ENCODE results near the gene SMIM33.
A peak's percentile ranks its signal among the peaks of the same experiment; 100 is the strongest.
"Not testable (repeated sequence)": the region's sequence is repeated elsewhere in the genome, so short reads cannot be mapped to it uniquely, and the experiment has no call there.

SMIM33 gene

GRCh38 chr5:139495638-139496435 is 25.0 kb downstream of the SMIM33 start:
- in situ Hi-C loops (cut with MboI; ENCODE audit: low sequenced_read_pairs, unreplicated experiment) = no loop called here
- no peak for TF ChIP-seq CTCF (IDR thresholded peaks at IDR 0.05; ENCODE audit: borderline replicate concordance, control extremely low read depth, extremely low read depth, insufficient read depth, missing control alignments)
- DNase-seq (ENCODE audit: low spot score) = no peak

GRCh38 chr5:139501381-139501780 is 30.6 kb downstream of the SMIM33 start:
- no peak for TF ChIP-seq CTCF (IDR thresholded peaks at IDR 0.05; ENCODE audit: borderline replicate concordance, control extremely low read depth, extremely low read depth, insufficient read depth, missing control alignments)
- no peak for DNase-seq (ENCODE audit: low spot score)
- in situ Hi-C loops (cut with MboI; ENCODE audit: low sequenced_read_pairs, unreplicated experiment) = no loop called here

GRCh38 chr5:139503036-139503817 is 32.4 kb downstream of the SMIM33 start:
- in situ Hi-C loops (cut with MboI; ENCODE audit: low sequenced_read_pairs, unreplicated experiment) = not testable (repeated sequence)

GRCh38 chr5:139503879-139504278 is 33.1 kb downstream of the SMIM33 start:
- DNase-seq (ENCODE audit: low spot score); in situ Hi-C loops (cut with MboI; ENCODE audit: low sequenced_read_pairs, unreplicated experiment): not testable (repeated sequence)

More at GRCh38 chr5:139503036-139503817, 32.4 kb downstream of the SMIM33 start:
- DNase-seq (ENCODE audit: low spot score) = not testable (repeated sequence)

GRCh38 chr5:139504722-139505121 is 33.9 kb downstream of the SMIM33 start:
- in situ Hi-C loops (cut with MboI; ENCODE audit: low sequenced_read_pairs, unreplicated experiment); DNase-seq (ENCODE audit: low spot score): not testable (repeated sequence)

GRCh38 chr5:139512786-139513390 is 42.1 kb downstream of the SMIM33 start:
- in situ Hi-C loops (cut with MboI; ENCODE audit: low sequenced_read_pairs, unreplicated experiment) = no loop called here
- DNase-seq (ENCODE audit: low spot score) = no peak
- no peak for TF ChIP-seq CTCF (IDR thresholded peaks at IDR 0.05; ENCODE audit: borderline replicate concordance, control extremely low read depth, extremely low read depth, insufficient read depth, missing control alignments)

- in situ Hi-C loops (cut with MboI; ENCODE audit: low sequenced_read_pairs, unreplicated experiment) = not testable (repeated sequence)
- TF ChIP-seq CTCF (IDR thresholded peaks at IDR 0.05; ENCODE audit: borderline replicate concordance, control extremely low read depth, extremely low read depth, insufficient read depth, missing control alignments) = peak; percentile 85
- DNase-seq (ENCODE audit: low spot score) = peak; percentile 72
These were observed 42.6 kb downstream of the SMIM33 start for GRCh38 chr5:139513434-139513833.

Measured in GM13976 (cell line).